GM13977 (cell line): Measurements from ENCODE around the gene C1QA.
"Not testable (repeated sequence)": the region's sequence is repeated elsewhere in the genome, so short reads cannot be mapped to it uniquely, and the experiment has no call there.

Experiments
- DNase-seq: peaks from one replicate; pipeline ENCODE4 v3.0.0; 2012; ENCODE audit warnings: low spot score
- in situ Hi-C: fragments of 300-500 bp; cut with MboI; formaldehyde crosslinking; loops from one replicate; pipeline ENCODE4 v1.12.0; 2022; ENCODE audit warnings: low sequenced_read_pairs, low pct_unique_long_range_greater_than_20kb, mixed read lengths, inconsistent platforms; ENCODE audit not compliant: unreplicated experiment
- TF ChIP-seq, protein P1 (sequence below): IDR thresholded peaks from 2 replicates; pipeline ENCODE4 v1.5.1; 2012; ENCODE audit warnings: mild to moderate bottlenecking, control low read depth; ENCODE audit not compliant: insufficient read depth; ENCODE audit errors: extremely low read depth, missing control alignments

The C1QA gene

DNA sequence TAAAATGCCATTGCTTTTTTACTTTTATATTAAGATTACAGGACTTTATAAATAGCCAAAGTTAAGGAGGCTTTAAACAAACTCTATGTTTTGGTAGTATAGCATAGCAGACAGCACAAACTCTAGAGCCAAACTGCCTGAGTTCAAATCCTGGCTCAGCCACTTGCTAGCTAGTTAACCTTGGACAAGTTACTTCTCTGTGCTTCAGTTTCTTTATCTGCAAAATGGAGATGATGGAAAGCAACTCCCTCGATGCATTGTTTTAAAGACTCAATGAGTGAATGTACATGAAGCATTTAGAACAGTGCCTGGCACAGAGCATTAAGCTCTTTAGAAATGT lies 38.0 kb downstream of the C1QA start:
- in situ Hi-C loops, result no loop called here
- TF ChIP-seq, protein P1, sequence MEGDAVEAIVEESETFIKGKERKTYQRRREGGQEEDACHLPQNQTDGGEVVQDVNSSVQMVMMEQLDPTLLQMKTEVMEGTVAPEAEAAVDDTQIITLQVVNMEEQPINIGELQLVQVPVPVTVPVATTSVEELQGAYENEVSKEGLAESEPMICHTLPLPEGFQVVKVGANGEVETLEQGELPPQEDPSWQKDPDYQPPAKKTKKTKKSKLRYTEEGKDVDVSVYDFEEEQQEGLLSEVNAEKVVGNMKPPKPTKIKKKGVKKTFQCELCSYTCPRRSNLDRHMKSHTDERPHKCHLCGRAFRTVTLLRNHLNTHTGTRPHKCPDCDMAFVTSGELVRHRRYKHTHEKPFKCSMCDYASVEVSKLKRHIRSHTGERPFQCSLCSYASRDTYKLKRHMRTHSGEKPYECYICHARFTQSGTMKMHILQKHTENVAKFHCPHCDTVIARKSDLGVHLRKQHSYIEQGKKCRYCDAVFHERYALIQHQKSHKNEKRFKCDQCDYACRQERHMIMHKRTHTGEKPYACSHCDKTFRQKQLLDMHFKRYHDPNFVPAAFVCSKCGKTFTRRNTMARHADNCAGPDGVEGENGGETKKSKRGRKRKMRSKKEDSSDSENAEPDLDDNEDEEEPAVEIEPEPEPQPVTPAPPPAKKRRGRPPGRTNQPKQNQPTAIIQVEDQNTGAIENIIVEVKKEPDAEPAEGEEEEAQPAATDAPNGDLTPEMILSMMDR, result no peak

GRCh38 chr1:22676151-22676550 lies 39.7 kb downstream of the C1QA start:
- DNase-seq, in situ Hi-C loops: not testable (repeated sequence)

More for the DNA sequence above, 38.0 kb downstream of the C1QA start:
- no peak for DNase-seq

- DNase-seq, result no peak
- TF ChIP-seq, protein P1, result no peak
- in situ Hi-C loops, result no loop called here
Measured at GRCh38 chr1:22676916-22677583, 40.6 kb downstream of the C1QA start.

DNA sequence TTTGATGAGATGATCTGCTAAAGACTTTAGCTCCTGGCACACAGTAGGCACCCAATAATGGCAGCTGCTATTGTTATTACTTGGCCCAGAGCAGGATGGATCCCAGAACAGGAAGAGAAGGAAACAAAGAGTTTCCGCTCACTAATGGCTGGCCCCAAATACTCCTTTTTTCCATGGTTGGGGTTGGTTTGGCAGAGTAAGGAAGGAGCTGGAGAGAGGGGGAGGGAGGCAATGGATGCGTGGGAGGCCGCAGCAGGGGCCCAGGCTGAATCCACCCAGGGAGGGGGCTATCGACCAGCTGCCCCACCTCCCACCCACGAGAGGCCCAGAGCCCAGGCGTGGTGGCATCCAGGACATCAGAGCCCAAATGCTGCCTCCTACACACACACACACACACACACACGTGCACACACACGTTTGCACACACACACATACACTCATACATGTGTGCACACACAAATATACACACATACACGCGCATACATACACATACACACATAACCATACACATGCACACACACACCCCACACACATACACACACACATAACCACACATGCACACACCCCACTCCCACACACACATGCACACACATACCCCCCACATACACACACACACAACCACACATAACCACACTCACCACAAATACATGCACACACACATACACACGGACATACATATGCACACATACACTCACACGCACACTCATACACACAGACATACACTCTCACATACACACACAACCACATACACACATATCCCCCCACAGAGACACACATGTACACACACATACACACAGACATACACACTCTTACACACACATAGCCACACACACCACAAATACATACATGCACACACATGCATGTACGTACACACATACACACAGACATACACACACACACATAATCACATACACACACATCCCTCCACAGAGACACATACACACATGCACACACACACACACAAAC lies 41.8 kb downstream of the C1QA start:
- in situ Hi-C loops, result no loop called here
- DNase-seq, result no peak
- TF ChIP-seq, protein P1, result no peak

- TF ChIP-seq, protein P1, result no peak
- no peak for DNase-seq
- in situ Hi-C loops, result no loop called here
Measured at GRCh38 chr1:22680726-22681125, 44.3 kb downstream of the C1QA start.

GRCh38 chr1:22681556-22682276 lies 45.3 kb downstream of the C1QA start:
- in situ Hi-C loops, result no loop called here
- TF ChIP-seq, protein P1, result no peak
- DNase-seq, result no peak
